HCEC 1CT (cell line): Measurements from ENCODE around the gene DDX10.
A peak's percentile ranks its signal among the peaks of the same experiment; 100 is the strongest.
"Not testable (repeated sequence)": the region's sequence is repeated elsewhere in the genome, so short reads cannot be mapped to it uniquely, and the experiment has no call there.

Experiments
- DNase-seq: peaks from one replicate; pipeline ENCODE4 v3.0.0-alpha.2; 2017

The DDX10 gene

GRCh38 chr11:108664730-108665525 lies at the start of gene DDX10:
DDX10 (plus strand) TSS chr11:108665069; CDS start chr11:108665154, 85 bp downstream.
- DNase-seq: peak; percentile 98

- peak; percentile 69 for DNase-seq
These were observed 48.3 kb upstream of the DDX10 start for GRCh38 chr11:108616549-108616948.

GRCh38 chr11:108617055-108617454 lies 47.8 kb upstream of the DDX10 start:
- no peak for DNase-seq

- no peak for DNase-seq
These were observed 46.3 kb upstream of the DDX10 start for GRCh38 chr11:108618529-108618928.

- DNase-seq: peak; percentile 44
These were observed 43.7 kb upstream of the DDX10 start for GRCh38 chr11:108620958-108621772.

- no peak for DNase-seq
These were observed 42.5 kb upstream of the DDX10 start for GRCh38 chr11:108622341-108622740.

GRCh38 chr11:108624196-108624925 lies 40.5 kb upstream of the DDX10 start:
- DNase-seq: no peak

GRCh38 chr11:108628326-108628725 lies 36.5 kb upstream of the DDX10 start:
- no peak for DNase-seq

- no peak for DNase-seq
These were observed 36.1 kb upstream of the DDX10 start for GRCh38 chr11:108628812-108629211.

GRCh38 chr11:108629274-108629673 lies 35.6 kb upstream of the DDX10 start:
- no peak for DNase-seq

- no peak for DNase-seq
These were observed 32.7 kb upstream of the DDX10 start for GRCh38 chr11:108632041-108632704.

- no peak for DNase-seq
These were observed 29.8 kb upstream of the DDX10 start for GRCh38 chr11:108635106-108635505.

GRCh38 chr11:108636222-108636621 lies 28.6 kb upstream of the DDX10 start:
- no peak for DNase-seq

- DNase-seq: no peak
These were observed 25.7 kb upstream of the DDX10 start for GRCh38 chr11:108639146-108639545.

- not testable (repeated sequence) for DNase-seq
These were observed 23.1 kb upstream of the DDX10 start for GRCh38 chr11:108641752-108642151.

- no peak for DNase-seq
These were observed 20.9 kb upstream of the DDX10 start for GRCh38 chr11:108643974-108644373.

- DNase-seq: no peak
These were observed 18.9 kb upstream of the DDX10 start for GRCh38 chr11:108645970-108646369.

- DNase-seq: no peak
These were observed 17.5 kb upstream of the DDX10 start for GRCh38 chr11:108647387-108647700.

GRCh38 chr11:108647701-108648527 lies 17.0 kb upstream of the DDX10 start:
- peak; percentile 67 for DNase-seq

GRCh38 chr11:108648528-108648885 lies 16.4 kb upstream of the DDX10 start:
- no peak for DNase-seq

GRCh38 chr11:108654100-108654499 lies 10.8 kb upstream of the DDX10 start:
- DNase-seq: not testable (repeated sequence)

- DNase-seq: peak; percentile 43
These were observed 9.8 kb upstream of the DDX10 start for GRCh38 chr11:108654994-108655631.
